Tibial artery (tissue), 4 donors: ENCODE data around the gene KRTAP25-1.

ENCODE experiments used
- DNase-seq, 2 donors: peaks; one replicate each; pipeline ENCODE4 v3.0.0-alpha.2; 2019
- H3K27ac ChIP-seq, 2 donors: fragments of 200-600 bp; sonication (generic) in 1 of 2; 1 replicate in 1 of 2; 2 replicates in 1 of 2; pipeline ENCODE4 v1.5.1; 2018 to 2019; ENCODE audit warnings: mild to moderate bottlenecking in 1 of 2
- H3K27me3 ChIP-seq, 2 donors: fragments of 200-600 bp; sonication (generic) in 1 of 2; one replicate each; pipeline versions ENCODE4 v1.5.1 to v1.6.0; 2016 to 2019
- H3K36me3 ChIP-seq, 3 donors: fragments of 200-600 bp; sonication (generic) in 2 of 3; one replicate each; pipeline ENCODE4 v1.5.1; 2016 to 2019; ENCODE audit warnings: mild to moderate bottlenecking in 2 of 3
- H3K4me1 ChIP-seq, 4 donors: fragments of 200-600 bp; sonication (generic) in 2 of 4; 1 replicate in 3 of 4; 2 replicates in 1 of 4; pipeline ENCODE4 v1.5.1; 2016 to 2019
- H3K4me3 ChIP-seq, 2 donors: fragments of 200-600 bp; sonication (generic) in 1 of 2; 1 replicate in 1 of 2; 2 replicates in 1 of 2; pipeline ENCODE4 v1.5.1; 2018 to 2019; ENCODE audit warnings: mild to moderate bottlenecking in 2 of 2
- H3K9me3 ChIP-seq, 3 donors: fragments of 200-600 bp; sonication (generic) in 1 of 3; one replicate each; pipeline ENCODE4 v1.5.1; 2016 to 2019
- CTCF ChIP-seq, 2 experiments: fragments of 200-600 bp in 1 of 2; fragments of 450-650 bp in 1 of 2; IDR thresholded peaks; one replicate each; pipeline ENCODE4 v1.5.1; 2017 to 2019; ENCODE audit warnings: antibody characterized with exemption in 2 of 2, mild to moderate bottlenecking in 1 of 2, moderate library complexity in 1 of 2
- intact Hi-C: fragments of 100-400 bp; cut with DNase I; formaldehyde crosslinking; loops from one replicate; pipeline ENCODE4 v1.15.0; 2023; ENCODE audit warnings: low total_unique reads

Gene KRTAP25-1

GRCh38 chr21:30251781-30252180 is 37.5 kb downstream of the KRTAP25-1 start:
- DNase-seq, result no peak
- H3K4me3 ChIP-seq, result no peak overlapping the region
- H3K9me3 ChIP-seq, result peaks cover 0 to 7% (median 0%) of the 10 kb centered on the region in 3 donors
- H3K36me3 ChIP-seq, result no peaks in the 10 kb centered on the region
- no peaks in the 10 kb centered on the region for H3K27me3 ChIP-seq
- H3K4me1 ChIP-seq, result no peaks in the 10 kb centered on the region
- no peak overlapping the region for H3K27ac ChIP-seq
- intact Hi-C loops, result no loop called here
- TF ChIP-seq CTCF (IDR thresholded peaks at IDR 0.05), result no peak

DNA sequence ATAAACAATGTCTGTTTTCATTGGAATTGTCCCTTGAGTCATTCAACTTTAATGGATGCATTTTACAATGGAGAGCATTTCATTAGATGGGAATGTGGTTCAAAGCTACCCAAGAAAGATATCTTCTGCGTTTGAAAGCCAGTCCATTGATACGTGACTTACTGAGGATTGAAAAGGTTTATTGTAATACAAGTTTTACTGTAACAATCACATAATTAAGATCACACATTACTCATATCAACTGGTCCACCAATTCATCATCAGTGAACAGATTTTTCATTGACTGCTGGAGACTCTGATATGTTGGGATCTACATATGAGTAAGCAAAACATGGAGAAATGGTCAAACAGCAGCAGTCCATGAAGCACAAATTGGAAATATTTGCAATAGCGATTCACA is 39.4 kb downstream of the KRTAP25-1 start:
- Histone ChIP-seq H3K36me3 (no peaks in the 10 kb centered on the region), H3K4me1 (no peaks in the 10 kb centered on the region), H3K27me3 (no peaks in the 10 kb centered on the region), H3K9me3 (peaks cover 0 to 7% (median 0%) of the 10 kb centered on the region in 3 donors), H3K4me3 (no peak overlapping the region), H3K27ac (no peak overlapping the region)
- no peak for DNase-seq
- intact Hi-C loops, result no loop called here
- TF ChIP-seq CTCF (IDR thresholded peaks at IDR 0.05), result no peak

DNA sequence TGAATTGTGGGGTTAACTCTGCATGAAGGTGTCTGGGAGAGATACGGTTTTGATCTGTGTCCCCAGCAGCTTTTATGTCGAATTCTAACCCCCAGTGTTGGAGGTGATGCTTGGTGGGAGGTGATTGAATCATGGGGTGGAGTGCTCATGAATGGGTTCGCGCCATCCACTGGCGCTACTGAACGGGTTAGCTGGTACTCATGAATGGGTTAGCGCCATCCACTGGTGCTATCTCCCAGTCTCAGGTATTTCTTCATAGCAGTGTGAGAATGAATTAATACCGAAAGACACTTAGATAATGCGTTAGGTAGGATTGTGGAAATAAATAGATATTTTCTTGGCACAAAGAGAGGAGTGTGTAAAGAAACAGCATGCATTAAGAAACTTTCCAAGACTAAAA is 40.5 kb downstream of the KRTAP25-1 start:
- DNase-seq, result no peak
- Histone ChIP-seq H3K4me1 (no peaks in the 10 kb centered on the region), H3K4me3 (no peak overlapping the region), H3K36me3 (no peaks in the 10 kb centered on the region), H3K27me3 (no peaks in the 10 kb centered on the region), H3K9me3 (peaks cover 0 to 7% (median 0%) of the 10 kb centered on the region in 3 donors), H3K27ac (no peak overlapping the region)
- TF ChIP-seq CTCF (IDR thresholded peaks at IDR 0.05), result no peak
- intact Hi-C loops, result no loop called here

DNA sequence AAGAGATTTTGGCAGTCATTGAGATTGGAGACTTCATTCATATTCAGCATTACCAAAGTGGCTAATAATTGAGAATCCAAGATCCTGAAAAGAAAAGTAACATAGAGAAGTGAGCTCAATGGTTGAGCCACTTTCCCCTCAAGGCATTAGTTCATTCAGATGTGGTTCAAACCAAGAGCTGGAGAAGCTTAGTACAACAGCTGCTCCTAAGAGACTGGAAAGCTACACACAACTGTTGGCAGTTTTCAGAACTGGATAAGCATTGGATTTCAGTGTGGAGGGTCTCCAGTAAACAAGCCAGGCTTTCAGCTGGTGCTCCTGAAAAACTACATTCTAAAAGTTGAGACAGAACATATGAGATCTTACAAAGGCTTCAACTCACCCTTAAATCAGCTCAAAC is 44.3 kb downstream of the KRTAP25-1 start:
- no peaks in the 10 kb centered on the region for H3K4me1 ChIP-seq
- TF ChIP-seq CTCF (IDR thresholded peaks at IDR 0.05), result no peak
- no peak overlapping the region for H3K27ac ChIP-seq
- intact Hi-C loops, result no loop called here
- no peaks in the 10 kb centered on the region for H3K9me3 ChIP-seq
- no peak for DNase-seq
- no peaks in the 10 kb centered on the region for H3K36me3 ChIP-seq
- H3K27me3 ChIP-seq, result no peaks in the 10 kb centered on the region
- H3K4me3 ChIP-seq, result no peak overlapping the region

GRCh38 chr21:30243691-30244090 is 45.6 kb downstream of the KRTAP25-1 start:
- no peak overlapping the region for H3K4me3 ChIP-seq
- no peaks in the 10 kb centered on the region for H3K36me3 ChIP-seq
- intact Hi-C loops, result no loop called here
- no peaks in the 10 kb centered on the region for H3K4me1 ChIP-seq
- H3K9me3 ChIP-seq, result no peaks in the 10 kb centered on the region
- DNase-seq, result no peak
- H3K27ac ChIP-seq, result no peak overlapping the region
- no peaks in the 10 kb centered on the region for H3K27me3 ChIP-seq
- no peak for TF ChIP-seq CTCF (IDR thresholded peaks at IDR 0.05)

DNA sequence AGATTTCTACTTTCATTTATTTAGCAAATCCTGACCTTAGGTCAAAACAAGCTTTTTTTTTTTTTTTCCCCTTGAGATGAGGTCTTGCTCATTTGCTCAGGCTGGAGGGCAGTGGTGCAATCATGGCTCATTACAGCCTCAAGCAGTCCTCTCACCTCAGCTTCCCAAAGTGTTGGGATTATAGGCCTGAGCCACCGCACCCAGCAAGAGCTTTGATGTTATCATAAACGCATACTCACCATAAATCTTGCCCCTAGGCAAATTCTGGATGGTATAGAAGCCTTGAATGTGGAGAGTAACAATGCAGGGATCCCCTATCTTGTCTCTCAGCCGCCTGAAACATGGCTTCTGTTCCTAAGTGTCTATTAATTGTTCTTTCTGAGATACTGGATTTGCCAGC is 48.7 kb downstream of the KRTAP25-1 start:
- Histone ChIP-seq H3K36me3 (no peaks in the 10 kb centered on the region), H3K4me3 (no peak overlapping the region), H3K27ac (no peak overlapping the region), H3K4me1 (no peaks in the 10 kb centered on the region), H3K9me3 (no peaks in the 10 kb centered on the region), H3K27me3 (no peaks in the 10 kb centered on the region)
- no peak for DNase-seq
- intact Hi-C loops, result no loop called here
- no peak for TF ChIP-seq CTCF (IDR thresholded peaks at IDR 0.05)
